CD4-positive, alpha-beta T cell treated with Interleukin-1 beta for 1 hour (primary cell): ENCODE measurements around the gene ACIN1.
A peak's percentile ranks its signal among the peaks of the same experiment; 100 is the strongest.

Experiments used
- DNase-seq, 2 donors: peaks; one replicate each; pipeline ENCODE4 v3.0.0-alpha.2; 2020 to 2022

The ACIN1 gene

GRCh38 chr14:23094666-23095195 lies at the start of gene ACIN1:
TSS of gene ACIN1 (minus strand) at chr14:23095136. CDS start at chr14:23095112, 24 bp downstream.
- DNase-seq: peak in 1 of 2 donors; percentile 81

GRCh38 chr14:23143911-23144310 lies 49.0 kb upstream of the ACIN1 start:
- no peak for DNase-seq

GRCh38 chr14:23142826-23143225 lies 47.9 kb upstream of the ACIN1 start:
- no peak for DNase-seq

- DNase-seq: no peak
These were observed 46.9 kb upstream of the ACIN1 start for GRCh38 chr14:23141706-23142444.

GRCh38 chr14:23140371-23140770 lies 45.4 kb upstream of the ACIN1 start:
- DNase-seq: no peak

GRCh38 chr14:23139874-23140273 lies 44.9 kb upstream of the ACIN1 start:
- DNase-seq: no peak

GRCh38 chr14:23137813-23138535 lies 43.0 kb upstream of the ACIN1 start:
- no peak for DNase-seq

- DNase-seq: no peak
These were observed 42.4 kb upstream of the ACIN1 start for GRCh38 chr14:23137192-23137812.

- no peak for DNase-seq
These were observed 41.7 kb upstream of the ACIN1 start for GRCh38 chr14:23136566-23137133.

GRCh38 chr14:23132970-23133369 lies 38.0 kb upstream of the ACIN1 start:
- DNase-seq: no peak

- DNase-seq: no peak
These were observed 36.5 kb upstream of the ACIN1 start for GRCh38 chr14:23131482-23131881.

- DNase-seq: no peak
These were observed 35.9 kb upstream of the ACIN1 start for GRCh38 chr14:23130871-23131270.

- no peak for DNase-seq
These were observed 34.9 kb upstream of the ACIN1 start for GRCh38 chr14:23129759-23130316.

GRCh38 chr14:23128969-23129758 lies 34.2 kb upstream of the ACIN1 start:
- no peak for DNase-seq

GRCh38 chr14:23127861-23128260 lies 32.9 kb upstream of the ACIN1 start:
- no peak for DNase-seq

GRCh38 chr14:23126548-23127278 lies 31.8 kb upstream of the ACIN1 start:
- no peak for DNase-seq

- DNase-seq: no peak
These were observed 31.1 kb upstream of the ACIN1 start for GRCh38 chr14:23125933-23126524.

- DNase-seq: no peak
These were observed 30.1 kb upstream of the ACIN1 start for GRCh38 chr14:23125011-23125410.

- no peak for DNase-seq
These were observed 29.5 kb upstream of the ACIN1 start for GRCh38 chr14:23124337-23124954.

- no peak for DNase-seq
These were observed 28.5 kb upstream of the ACIN1 start for GRCh38 chr14:23123419-23123818.

- DNase-seq: no peak
These were observed 27.1 kb upstream of the ACIN1 start for GRCh38 chr14:23122086-23122485.
